Transverse colon (tissue), 3 donors: ENCODE measurements around the gene RACGAP1.

Source experiments
- CTCF ChIP-seq, 5 experiments: fragments of 200-600 bp in 3 of 5; fragments of 450-650 bp in 2 of 5; sonication (generic) in 3 of 5; IDR thresholded peaks; 1 replicate in 2 of 5; 2 replicates in 3 of 5; pipeline ENCODE4 v1.5.1; 2016 to 2017; ENCODE audit warnings: antibody characterized with exemption in 5 of 5, inconsistent platforms in 3 of 5, mild to moderate bottlenecking in 2 of 5, moderate library complexity in 1 of 5
- POLR2A ChIP-seq: fragments of 450-650 bp; IDR thresholded peaks from one replicate; pipeline ENCODE4 v1.6.1; 2016; ENCODE audit warnings: antibody characterized with exemption, mild to moderate bottlenecking, moderate library complexity

- TF ChIP-seq CTCF (IDR thresholded peaks at IDR 0.05), result no peak
- no peak for TF ChIP-seq POLR2A
These were observed 59.5 kb downstream of the RACGAP1 start for GRCh38 chr12:49965836-49966235.
